SK-N-SH treated with all-trans-retinoic acid at 6 μM for 48 hours (cell line): Measurements from ENCODE around the gene RPRML.

ENCODE experiments used
- ATAC-seq: fragments of 200-7000 bp; cut with Tn5 transposase; 3 replicates; pipeline ENCODE4 v1.9.1; 2020; ENCODE audit warnings: mild to moderate bottlenecking, moderate library complexity
- ARNTL ChIP-seq: fragments of 450-650 bp; formaldehyde crosslinking; IDR thresholded peaks from 2 replicates; pipeline ENCODE4 v1.5.0; 2020; ENCODE audit warnings: low read depth, mild to moderate bottlenecking, moderate library complexity, borderline replicate concordance
- BACH2 ChIP-seq: fragments of 250-450 bp; sonication (Bioruptor Pico); IDR thresholded peaks from 2 replicates; pipeline ENCODE4 v1.9.0; 2021; ENCODE audit warnings: mild to moderate bottlenecking, borderline replicate concordance
- CREB5 ChIP-seq: fragments of 250-450 bp; sonication (Bioruptor Pico); IDR thresholded peaks from 2 replicates; pipeline ENCODE4 v1.5.1; 2020; ENCODE audit warnings: low read depth, mild to moderate bottlenecking, moderate library complexity
- CSDC2 ChIP-seq: fragments of 250-450 bp; sonication (Bioruptor Pico); IDR thresholded peaks from 2 replicates; pipeline ENCODE4 v1.5.0; 2020; ENCODE audit warnings: mild to moderate bottlenecking, moderate library complexity
- ESRRG ChIP-seq: fragments of 250-450 bp; sonication (Bioruptor Pico); IDR thresholded peaks from 2 replicates; pipeline ENCODE4 v1.6.1; 2021; ENCODE audit warnings: mild to moderate bottlenecking
- GLIS3 ChIP-seq: fragments of 250-450 bp; sonication (Bioruptor Pico); IDR thresholded peaks from 2 replicates; pipeline ENCODE4 v1.5.0; 2020; ENCODE audit warnings: mild to moderate bottlenecking, moderate library complexity
- ISL1 ChIP-seq: fragments of 250-450 bp; sonication (Bioruptor Pico); IDR thresholded peaks from 2 replicates; pipeline ENCODE4 v2.1.2; 2022; ENCODE audit warnings: mild to moderate bottlenecking, moderate library complexity
- OSR1 ChIP-seq: fragments of 250-450 bp; sonication (Bioruptor Pico); IDR thresholded peaks from 2 replicates; pipeline ENCODE4 v1.8.0; 2022; ENCODE audit warnings: moderate library complexity, mild to moderate bottlenecking, inconsistent platforms
- PATZ1 ChIP-seq: fragments of 250-450 bp; sonication (Bioruptor Pico); IDR thresholded peaks from 2 replicates; pipeline ENCODE4 v1.8.0; 2020; ENCODE audit warnings: mild to moderate bottlenecking, moderate library complexity, borderline replicate concordance
- POU6F1 ChIP-seq: fragments of 250-450 bp; sonication (Bioruptor Pico); IDR thresholded peaks from 2 replicates; pipeline ENCODE4 v1.8.0; 2021; ENCODE audit warnings: low read depth, mild to moderate bottlenecking, moderate library complexity, borderline replicate concordance
- RARB ChIP-seq: fragments of 250-450 bp; sonication (Bioruptor Pico); IDR thresholded peaks from 2 replicates; pipeline ENCODE4 v1.8.0; 2021; ENCODE audit warnings: mild to moderate bottlenecking, moderate library complexity
- SNAI2 ChIP-seq: fragments of 250-450 bp; sonication (Bioruptor Pico); IDR thresholded peaks from 2 replicates; pipeline ENCODE4 v1.5.0; 2020; ENCODE audit warnings: mild to moderate bottlenecking, moderate library complexity
- TCF4 ChIP-seq: fragments of 250-450 bp; sonication (Bioruptor Pico); IDR thresholded peaks from 2 replicates; pipeline ENCODE4 v1.8.0; 2021; ENCODE audit warnings: mild to moderate bottlenecking, moderate library complexity, borderline replicate concordance
- ZC3H10 ChIP-seq: fragments of 250-450 bp; sonication (Bioruptor Pico); IDR thresholded peaks from 2 replicates; pipeline ENCODE4 v1.5.1; 2021; ENCODE audit warnings: mild to moderate bottlenecking, moderate library complexity
- ZFP30 ChIP-seq: fragments of 450-650 bp; formaldehyde crosslinking; IDR thresholded peaks from 2 replicates; pipeline ENCODE4 v1.5.0; 2022; ENCODE audit warnings: mild to moderate bottlenecking, moderate library complexity
- ZNF565 ChIP-seq: fragments of 450-650 bp; formaldehyde crosslinking; conservative IDR thresholded peaks from 2 replicates; pipeline ENCODE4 v1.5.0; 2020; ENCODE audit warnings: low read depth, mild to moderate bottlenecking, moderate library complexity
- ZNF70 ChIP-seq: fragments of 450-650 bp; formaldehyde crosslinking; IDR thresholded peaks from 2 replicates; pipeline ENCODE4 v1.5.0; 2020; ENCODE audit warnings: mild to moderate bottlenecking, moderate library complexity

Gene RPRML

GRCh38 chr17:46968896-46969295, 10.2 kb downstream of the RPRML start:
- no peak for TF ChIP-seq OSR1 (CRISPR knock-in tag)
- no peak for TF ChIP-seq ISL1 (CRISPR knock-in tag)
- no peak for TF ChIP-seq RARB (CRISPR knock-in tag)
- TF ChIP-seq ZNF70: no peak
- no peak for TF ChIP-seq TCF4 (CRISPR knock-in tag)
- no peak for TF ChIP-seq CREB5 (CRISPR knock-in tag)
- no peak for TF ChIP-seq GLIS3 (CRISPR knock-in tag)
- no peak for TF ChIP-seq ZNF565 (CRISPR knock-in tag)
- no peak for TF ChIP-seq PATZ1 (CRISPR knock-in tag)
- no peak for TF ChIP-seq CSDC2
- no peak for TF ChIP-seq ZFP30 (CRISPR knock-in tag)
- no peak for TF ChIP-seq ZC3H10 (CRISPR knock-in tag)
- TF ChIP-seq POU6F1 (CRISPR knock-in tag): no peak
- no peak for TF ChIP-seq SNAI2
- no peak for ATAC-seq

GRCh38 chr17:46968224-46968834, 10.7 kb downstream of the RPRML start:
- ATAC-seq: 0 out of 3 replicates have a peak, but pooled peaks have one; percentile 17

GRCh38 chr17:46964315-46965265, 14.5 kb downstream of the RPRML start:
- ATAC-seq: peak; percentile 34; the same call in 1 of the 3 replicates
- TF ChIP-seq GLIS3 (CRISPR knock-in tag): no peak
- no peak for TF ChIP-seq ARNTL
- TF ChIP-seq SNAI2: 0 out of 2 replicates have a peak, but pooled peaks have one; percentile 37
- TF ChIP-seq ESRRG: no peak
- 0 out of 2 replicates have a peak, but pooled peaks have one; percentile 40 for TF ChIP-seq CSDC2

More at GRCh38 chr17:46968224-46968834, 10.7 kb downstream of the RPRML start:
- TF ChIP-seq CREB5 (CRISPR knock-in tag) (no peak), BACH2 (CRISPR knock-in tag) (no peak), TCF4 (CRISPR knock-in tag) (no peak), RARB (CRISPR knock-in tag) (no peak)

GRCh38 chr17:46963571-46963970, 15.5 kb downstream of the RPRML start:
- TF ChIP-seq CREB5 (CRISPR knock-in tag) (no peak), ARNTL (no peak), OSR1 (CRISPR knock-in tag) (no peak), GLIS3 (CRISPR knock-in tag) (no peak)
- no peak for ATAC-seq
